Endothelial cell of umbilical vein (primary cell): ENCODE data around the gene ARHGEF7. TPM values are rescaled to one million over a fixed set of nuclear protein-coding genes. Genes with fewer than 3 reads are reported as not detected.
"Not testable (repeated sequence)": the region's sequence is repeated elsewhere in the genome, so short reads cannot be mapped to it uniquely, and the experiment has no call there.

ENCODE experiments used
- BruUV-seq: library from RNA; stranded (reverse); fragments of 400-500 nt; replicated peaks from 2 replicates; lab custom pipeline; 2021; lab: Mats Ljungman, UMichigan
- CTCF ChIA-PET: fragments of 300-600, 350-600 bp; sonication (Branson Sonifier 250); formaldehyde crosslinking; loops from one replicate; lab custom pipeline; 2021; ENCODE audit warnings: antibody characterized with exemption, inconsistent platforms; lab: Charles Lee
- POLR2A ChIA-PET: fragments of 300-600, 350-600 bp; sonication (Branson Sonifier 250); formaldehyde crosslinking; loops from one replicate; lab custom pipeline; 2021; ENCODE audit warnings: antibody characterized with exemption, inconsistent platforms; lab: Charles Lee
- DNase-seq: peaks from one replicate; pipeline ENCODE4 v3.0.0-alpha.2; 2011; ENCODE audit warnings: low read depth, low spot score
- FAIRE-seq: peaks from 2 replicates; lab custom pipeline; 2011; peaks lifted over from hg19 to GRCh38; lab: Jason Lieb, UNC
- H2AFZ ChIP-seq: 2 replicates; pipeline ENCODE4 v1.6.0; 2012; ENCODE audit warnings: low read depth, low read length, control low read depth, inconsistent platforms
- H3K27ac ChIP-seq: 2 replicates; pipeline ENCODE4 v1.5.1; 2011; ENCODE audit warnings: low read depth, mild to moderate bottlenecking, control low read depth, low read length, moderate library complexity; ENCODE audit not compliant: insufficient read depth
- H3K27me3 ChIP-seq, 2 experiments: 2 replicates each; pipeline versions ENCODE4 v1.6.0 to v1.6.1; 2011; ENCODE audit warnings: low read length in 2 of 2, mixed read lengths in 1 of 2; ENCODE audit not compliant: control insufficient read depth in 2 of 2, insufficient read depth in 2 of 2
- H3K36me3 ChIP-seq, 2 experiments: 2 replicates in 1 of 2; 3 replicates in 1 of 2; pipeline ENCODE4 v1.5.1; 2011; ENCODE audit warnings: low read length in 2 of 2, mild to moderate bottlenecking in 1 of 2, moderate library complexity in 1 of 2; ENCODE audit not compliant: control insufficient read depth in 2 of 2, insufficient read depth in 2 of 2; ENCODE audit errors: extremely low read depth in 1 of 2
- H3K4me1 ChIP-seq: 3 replicates; pipeline ENCODE4 v1.5.1; 2011; ENCODE audit warnings: mild to moderate bottlenecking, low read length; ENCODE audit not compliant: control insufficient read depth, insufficient read depth; ENCODE audit errors: extremely low read depth
- H3K4me2 ChIP-seq: 2 replicates; pipeline ENCODE4 v1.6.1; 2011; ENCODE audit warnings: low read length, control low read depth, mixed read lengths; ENCODE audit not compliant: insufficient read depth
- H3K4me3 ChIP-seq, 3 experiments: fragments of 200-600 bp in 1 of 3; sonication (generic), shearing (Covaris generic) in 1 of 3; replicated peaks in 1 of 3; 2 replicates each; pipeline ENCODE4 v1.5.1; 2011 to 2016; ENCODE audit warnings: control low read depth in 3 of 3, low read length in 3 of 3, mild to moderate bottlenecking in 2 of 3, inconsistent platforms in 1 of 3, low read depth in 1 of 3, moderate library complexity in 1 of 3; ENCODE audit not compliant: insufficient read depth in 1 of 3
- H3K79me2 ChIP-seq: 2 replicates; pipeline ENCODE4 v1.6.0; 2012; ENCODE audit warnings: low read length, inconsistent platforms; ENCODE audit not compliant: control insufficient read depth, insufficient read depth
- H3K9ac ChIP-seq: replicated peaks from 2 replicates; pipeline ENCODE3; 2011; ENCODE audit warnings: low read length, control low read depth; ENCODE audit not compliant: insufficient read depth; ENCODE audit errors: extremely low read depth
- H3K9me1 ChIP-seq: replicated peaks from 3 replicates; pipeline ENCODE4 v1.6.0; 2011; ENCODE audit warnings: mild to moderate bottlenecking, low read length; ENCODE audit not compliant: control insufficient read depth, insufficient read depth; ENCODE audit errors: extremely low read depth
- H3K9me3 ChIP-seq: replicated peaks from 2 replicates; pipeline ENCODE4 v1.5.1; 2012; ENCODE audit warnings: low read length, inconsistent platforms; ENCODE audit not compliant: control insufficient read depth, insufficient read depth
- H4K20me1 ChIP-seq: replicated peaks from 2 replicates; pipeline ENCODE3; 2011; ENCODE audit warnings: mild to moderate bottlenecking, low read length; ENCODE audit not compliant: control insufficient read depth, insufficient read depth; ENCODE audit errors: extremely low read depth
- CTCF ChIP-seq, 2 donors: IDR thresholded peaks; 1 replicate in 1 of 2; 2 replicates in 1 of 2; pipeline ENCODE4 v1.5.1; 2011; ENCODE audit warnings: low read length in 2 of 2, mild to moderate bottlenecking in 2 of 2, moderate library complexity in 2 of 2, control low read depth in 1 of 2, inconsistent platforms in 1 of 2, low read depth in 1 of 2; ENCODE audit not compliant: insufficient read depth in 1 of 2; ENCODE audit errors: extremely low read depth in 1 of 2
- EZH2 ChIP-seq: IDR thresholded peaks from 2 replicates; pipeline ENCODE4 v1.6.1; 2012; ENCODE audit warnings: borderline replicate concordance, low read depth, mild to moderate bottlenecking, moderate library complexity, low read length, inconsistent platforms; ENCODE audit not compliant: severe bottlenecking
- FOS ChIP-seq: IDR thresholded peaks from 2 replicates; pipeline ENCODE4 v1.6.1; 2011; ENCODE audit warnings: mild to moderate bottlenecking, low read length, moderate library complexity, borderline replicate concordance; ENCODE audit not compliant: insufficient read depth
- GATA2 ChIP-seq: IDR thresholded peaks from 2 replicates; pipeline ENCODE4 v1.7.0; 2011; ENCODE audit warnings: low read depth, mild to moderate bottlenecking, moderate library complexity, mixed read lengths, low read length; ENCODE audit not compliant: insufficient read length, insufficient read depth
- JUN ChIP-seq: IDR thresholded peaks from 2 replicates; pipeline ENCODE4 v1.6.1; 2011; ENCODE audit warnings: borderline replicate concordance, low read depth; ENCODE audit not compliant: insufficient read length, insufficient read depth
- MYC ChIP-seq: IDR thresholded peaks from one replicate; pipeline ENCODE4 v1.6.1; 2011; ENCODE audit warnings: mild to moderate bottlenecking, low read depth, low read length
- POLR2A ChIP-seq: IDR thresholded peaks from 2 replicates; pipeline ENCODE4 v1.6.1; 2012; ENCODE audit warnings: low read depth, mild to moderate bottlenecking, control low read depth, low read length
- POLR2AphosphoS5 ChIP-seq: IDR thresholded peaks from 2 replicates; pipeline ENCODE4 v1.6.1; 2012; ENCODE audit warnings: low read depth, mild to moderate bottlenecking, control low read depth, low read length, moderate library complexity; ENCODE audit not compliant: insufficient read depth
- dilution Hi-C: fragments of 300-500 bp; cut with MboI; formaldehyde crosslinking; loops from one replicate; pipeline ENCODE4 v1.15.0; 2019; ENCODE audit warnings: low sequenced_read_pairs; ENCODE audit not compliant: extremely low pct_ligation_motif_present
- intact Hi-C: fragments of 100-400 bp; cut with micrococcal nuclease; formaldehyde crosslinking; loops from one replicate; pipeline ENCODE4 v1.10.0; 2022
- polyA plus RNA-seq, 4 experiments: library from polyadenylated mRNA; depleted of rRNA in 3 of 4; stranded (reverse) in 3 of 4; unstranded in 1 of 4; fragments of >200 nt; gene quantifications; 2 replicates each; pipeline versions ENCODE4 v1.2.1 to v1.2.3, GENCODE V29; 2011 to 2012; ENCODE audit warnings: missing spikeins in 1 of 4
- total RNA-seq: library from RNA; stranded (reverse); gene quantifications from 2 replicates; pipeline ENCODE4 v1.2.3, GENCODE V29; 2021
- TF ChIP-seq, protein P1 (sequence below): IDR thresholded peaks from 2 replicates; pipeline ENCODE4 v1.6.1; 2011; ENCODE audit not compliant: insufficient read depth, insufficient read length

The ARHGEF7 gene
- total and polyA plus RNA-seq, 2 donors (not counting 3 experiments of a cell fraction or from before 2014, with no cell fraction given): 94.9 to 155 TPM

DNA sequence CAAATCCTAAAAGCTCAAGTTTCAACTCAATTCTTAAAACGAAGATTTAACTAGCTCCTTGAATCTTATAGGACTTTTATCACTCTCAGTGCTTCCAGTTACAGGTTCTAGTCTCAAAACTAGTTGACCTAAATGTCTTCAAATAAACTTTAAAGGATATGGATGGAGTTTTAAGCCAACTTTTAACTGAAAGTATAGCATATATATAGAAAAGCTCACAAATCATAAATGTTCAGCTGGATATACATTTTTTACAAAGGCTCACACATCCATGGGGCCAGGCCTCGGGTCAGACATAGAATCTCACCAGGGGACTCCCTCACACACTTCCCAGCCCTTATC, 47.1 kb upstream of the ARHGEF7 start:
- peaks cover 13 to 23% of the 10 kb centered on the region in 2 experiments for H3K27me3 ChIP-seq
- H3K79me2 ChIP-seq: no peaks in the 10 kb centered on the region
- no peak overlapping the region for H3K9ac ChIP-seq
- dilution Hi-C loops: no loop called here
- no peak for FAIRE-seq
- peaks cover 7% of the 10 kb centered on the region for H3K4me1 ChIP-seq
- H3K27ac ChIP-seq: no peak overlapping the region
- H3K4me3 ChIP-seq: peak overlapping the region in 1 of 3 experiments; percentile 57
- H3K9me3 ChIP-seq: no peaks in the 10 kb centered on the region
- CTCF ChIA-PET: interaction anchor here (0.6 to 3.4 kb wide), 59 partner anchors 9 to 1376 kb away, joined by 3 to 46 read pairs (median 5); partner anchors contain the start of gene ANKRD10
- no peak for DNase-seq
- peak overlapping the region; percentile 94 for H3K4me2 ChIP-seq
- no TSS peak for BruUV-seq
- POLR2A ChIA-PET: no interaction called here
- H2AFZ ChIP-seq: no peak overlapping the region
- intact Hi-C loops: loop anchor here (5.0 kb wide), 1 partner anchor 1374 kb away; no protein-coding TSS in a partner anchor
- H3K36me3 ChIP-seq: no peaks in the 10 kb centered on the region
- no peaks in the 10 kb centered on the region for H3K9me1 ChIP-seq
- H4K20me1 ChIP-seq: no peaks in the 10 kb centered on the region
- TF ChIP-seq CTCF (IDR thresholded peaks at IDR 0.05; ENCODE audit: extremely low read depth in 1 of 2, insufficient read depth in 1 of 2, low read depth in 1 of 2, low read length in 2 of 2) (no peak), MYC (no peak), GATA2 (no peak), JUN (no peak), FOS (no peak), POLR2A (no peak), EZH2 (no peak), POLR2AphosphoS5 (no peak)
- TF ChIP-seq, protein P1, sequence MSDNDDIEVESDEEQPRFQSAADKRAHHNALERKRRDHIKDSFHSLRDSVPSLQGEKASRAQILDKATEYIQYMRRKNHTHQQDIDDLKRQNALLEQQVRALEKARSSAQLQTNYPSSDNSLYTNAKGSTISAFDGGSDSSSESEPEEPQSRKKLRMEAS: no peak

GRCh38 chr13:111071120-111071519, 44.0 kb upstream of the ARHGEF7 start:
- CTCF ChIA-PET: interaction anchor here (0.6 to 1.2 kb wide), 2 partner anchors 159 to 1373 kb away, joined by 3 read pairs; no protein-coding TSS in a partner anchor

GRCh38 chr13:111071526-111071925, 43.6 kb upstream of the ARHGEF7 start:
- H4K20me1 ChIP-seq, H3K4me1 ChIP-seq, H3K4me2 ChIP-seq, H3K36me3 ChIP-seq, H3K27me3 ChIP-seq, H3K27ac ChIP-seq, H3K4me3 ChIP-seq, DNase-seq, H2AFZ ChIP-seq, H3K79me2 ChIP-seq, intact Hi-C loops, dilution Hi-C loops, H3K9ac ChIP-seq, FAIRE-seq, H3K9me1 ChIP-seq, BruUV-seq, POLR2A ChIA-PET, H3K9me3 ChIP-seq: not testable (repeated sequence)
- CTCF ChIA-PET: interaction anchor here (0.6 to 1.2 kb wide), 2 partner anchors 159 to 1372 kb away, joined by 3 read pairs; no protein-coding TSS in a partner anchor

More at GRCh38 chr13:111071120-111071519, 44.0 kb upstream of the ARHGEF7 start:
- H3K4me3 ChIP-seq, FAIRE-seq, intact Hi-C loops, H3K36me3 ChIP-seq, H3K9me1 ChIP-seq, DNase-seq, H3K4me1 ChIP-seq, H2AFZ ChIP-seq, H3K79me2 ChIP-seq, POLR2A ChIA-PET, dilution Hi-C loops, H3K4me2 ChIP-seq, H3K27ac ChIP-seq, BruUV-seq, H3K9me3 ChIP-seq, H3K9ac ChIP-seq, H4K20me1 ChIP-seq: not testable (repeated sequence)
- H3K27me3 ChIP-seq: peaks cover 5 to 14% of the 10 kb centered on the region in 2 experiments
